Testis (tissue), 2 donors: ENCODE data around the gene PIP4K2B.

Experiments used
- POLR2A ChIP-seq: fragments of 450-650 bp; IDR thresholded peaks from one replicate; pipeline ENCODE4 v1.6.1; 2017; ENCODE audit warnings: antibody characterized with exemption, mild to moderate bottlenecking, moderate library complexity
- TF ChIP-seq, protein P1 (sequence below), 3 experiments: fragments of 450-650 bp in 2 of 3; fragments of 200-600 bp in 1 of 3; sonication (generic) in 1 of 3; IDR thresholded peaks; one replicate each; pipeline ENCODE4 v1.5.1; 2016 to 2019; ENCODE audit warnings: antibody characterized with exemption in 3 of 3, mild to moderate bottlenecking in 2 of 3, moderate library complexity in 1 of 3

DNA sequence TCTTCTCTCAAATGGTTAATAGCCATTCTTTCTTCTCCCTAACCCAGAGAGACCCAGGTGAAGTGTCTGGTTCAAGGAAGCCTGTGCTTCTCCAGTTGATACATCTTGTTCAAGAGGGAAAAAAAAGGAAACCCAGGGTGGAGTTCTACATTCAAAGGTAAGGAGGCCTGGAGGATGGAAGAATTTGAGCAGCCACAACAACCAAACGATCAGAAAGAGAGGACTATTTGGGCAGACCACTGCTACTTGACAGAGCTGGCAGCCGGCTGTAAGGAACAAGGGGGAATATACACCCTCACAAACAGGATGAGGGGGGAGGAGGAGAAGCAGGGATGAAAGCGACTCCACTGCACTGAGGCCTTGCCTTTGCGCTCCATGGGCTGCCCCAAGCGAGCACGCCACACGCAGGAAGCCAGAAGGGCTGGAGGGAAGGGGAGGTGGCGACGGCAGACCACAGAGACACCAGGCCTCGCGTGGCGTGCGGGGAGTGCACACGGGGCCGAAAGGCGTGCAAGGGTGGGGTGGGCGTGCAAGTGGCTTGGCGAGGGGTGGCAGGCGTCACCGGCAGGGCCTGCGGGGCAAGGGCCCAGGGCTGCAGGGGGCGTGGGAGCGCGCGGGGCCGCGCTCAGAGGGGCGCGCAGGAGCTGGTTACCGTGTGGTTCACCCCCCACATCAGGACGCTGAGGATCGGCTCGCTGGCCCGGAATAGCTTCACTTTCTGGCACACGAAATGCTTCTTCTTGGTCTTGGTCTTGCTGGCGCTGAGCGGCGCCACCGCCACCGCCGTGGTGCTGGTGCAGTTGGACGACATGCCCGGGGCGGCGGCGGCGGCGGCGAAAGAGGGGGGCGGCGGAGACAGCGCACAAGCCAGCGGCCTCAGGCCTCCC lies 499 bp downstream of the PIP4K2B start:
- TF ChIP-seq, protein P1, sequence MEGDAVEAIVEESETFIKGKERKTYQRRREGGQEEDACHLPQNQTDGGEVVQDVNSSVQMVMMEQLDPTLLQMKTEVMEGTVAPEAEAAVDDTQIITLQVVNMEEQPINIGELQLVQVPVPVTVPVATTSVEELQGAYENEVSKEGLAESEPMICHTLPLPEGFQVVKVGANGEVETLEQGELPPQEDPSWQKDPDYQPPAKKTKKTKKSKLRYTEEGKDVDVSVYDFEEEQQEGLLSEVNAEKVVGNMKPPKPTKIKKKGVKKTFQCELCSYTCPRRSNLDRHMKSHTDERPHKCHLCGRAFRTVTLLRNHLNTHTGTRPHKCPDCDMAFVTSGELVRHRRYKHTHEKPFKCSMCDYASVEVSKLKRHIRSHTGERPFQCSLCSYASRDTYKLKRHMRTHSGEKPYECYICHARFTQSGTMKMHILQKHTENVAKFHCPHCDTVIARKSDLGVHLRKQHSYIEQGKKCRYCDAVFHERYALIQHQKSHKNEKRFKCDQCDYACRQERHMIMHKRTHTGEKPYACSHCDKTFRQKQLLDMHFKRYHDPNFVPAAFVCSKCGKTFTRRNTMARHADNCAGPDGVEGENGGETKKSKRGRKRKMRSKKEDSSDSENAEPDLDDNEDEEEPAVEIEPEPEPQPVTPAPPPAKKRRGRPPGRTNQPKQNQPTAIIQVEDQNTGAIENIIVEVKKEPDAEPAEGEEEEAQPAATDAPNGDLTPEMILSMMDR (IDR thresholded peaks at IDR 0.05), result no peak
- TF ChIP-seq POLR2A, result no peak
